Stimulated activated CD4-positive, alpha-beta T cell treated with anti-CD3 and anti-CD28 coated beads, Interleukin-12 subunit alpha, Interleukin-12 subunit beta, amount 100 ng/mL, for 4 hours (primary cell): ENCODE measurements around the gene TAS2R40.
"Not testable (repeated sequence)": the region's sequence is repeated elsewhere in the genome, so short reads cannot be mapped to it uniquely, and the experiment has no call there.

Experiments
- DNase-seq: peaks from one replicate; pipeline ENCODE4 v3.0.0-alpha.2; 2020

TAS2R40 gene

GRCh38 chr7:143252006-143252405 is 30.2 kb downstream of the TAS2R40 start:
- no peak for DNase-seq

- no peak for DNase-seq
Observed at GRCh38 chr7:143255564-143255963, 33.7 kb downstream of the TAS2R40 start.

GRCh38 chr7:143256325-143256724 is 34.5 kb downstream of the TAS2R40 start:
- DNase-seq = no peak

- DNase-seq = no peak
Observed at GRCh38 chr7:143256932-143257331, 35.1 kb downstream of the TAS2R40 start.

- DNase-seq = no peak
Observed at GRCh38 chr7:143257501-143257900, 35.7 kb downstream of the TAS2R40 start.

- no peak for DNase-seq
Observed at GRCh38 chr7:143258831-143259230, 37.0 kb downstream of the TAS2R40 start.

- DNase-seq = no peak
Observed at GRCh38 chr7:143259765-143260164, 37.9 kb downstream of the TAS2R40 start.

GRCh38 chr7:143261901-143262300 is 40.1 kb downstream of the TAS2R40 start:
- DNase-seq = no peak

- DNase-seq = peak; percentile 81
Observed at GRCh38 chr7:143263266-143264195, 41.7 kb downstream of the TAS2R40 start, which contains the start of gene GSTK1. Gene GSTK1 (plus strand): TSS chr7:143263441. CDS start chr7:143263514, 73 bp downstream.

- not testable (repeated sequence) for DNase-seq
Observed at GRCh38 chr7:143264196-143264568, 42.3 kb downstream of the TAS2R40 start.

GRCh38 chr7:143265017-143265693 is 43.3 kb downstream of the TAS2R40 start:
- DNase-seq = no peak

- DNase-seq = no peak
Observed at GRCh38 chr7:143269251-143269650, 47.4 kb downstream of the TAS2R40 start.

GRCh38 chr7:143271240-143271639 is 49.4 kb downstream of the TAS2R40 start:
- DNase-seq = no peak
